Stimulated activated CD8-positive, alpha-beta memory T cell treated with anti-CD3 and anti-CD28 coated beads, Interleukin-7, amount 100 ng/mL, for 24 hours (primary cell): ENCODE measurements around the gene LARP4B.
"Not testable (repeated sequence)": the region's sequence is repeated elsewhere in the genome, so short reads cannot be mapped to it uniquely, and the experiment has no call there.

Experiments
- DNase-seq: peaks from one replicate; pipeline ENCODE4 v3.0.0-alpha.2; 2020; ENCODE audit warnings: low read depth

The LARP4B gene

DNA sequence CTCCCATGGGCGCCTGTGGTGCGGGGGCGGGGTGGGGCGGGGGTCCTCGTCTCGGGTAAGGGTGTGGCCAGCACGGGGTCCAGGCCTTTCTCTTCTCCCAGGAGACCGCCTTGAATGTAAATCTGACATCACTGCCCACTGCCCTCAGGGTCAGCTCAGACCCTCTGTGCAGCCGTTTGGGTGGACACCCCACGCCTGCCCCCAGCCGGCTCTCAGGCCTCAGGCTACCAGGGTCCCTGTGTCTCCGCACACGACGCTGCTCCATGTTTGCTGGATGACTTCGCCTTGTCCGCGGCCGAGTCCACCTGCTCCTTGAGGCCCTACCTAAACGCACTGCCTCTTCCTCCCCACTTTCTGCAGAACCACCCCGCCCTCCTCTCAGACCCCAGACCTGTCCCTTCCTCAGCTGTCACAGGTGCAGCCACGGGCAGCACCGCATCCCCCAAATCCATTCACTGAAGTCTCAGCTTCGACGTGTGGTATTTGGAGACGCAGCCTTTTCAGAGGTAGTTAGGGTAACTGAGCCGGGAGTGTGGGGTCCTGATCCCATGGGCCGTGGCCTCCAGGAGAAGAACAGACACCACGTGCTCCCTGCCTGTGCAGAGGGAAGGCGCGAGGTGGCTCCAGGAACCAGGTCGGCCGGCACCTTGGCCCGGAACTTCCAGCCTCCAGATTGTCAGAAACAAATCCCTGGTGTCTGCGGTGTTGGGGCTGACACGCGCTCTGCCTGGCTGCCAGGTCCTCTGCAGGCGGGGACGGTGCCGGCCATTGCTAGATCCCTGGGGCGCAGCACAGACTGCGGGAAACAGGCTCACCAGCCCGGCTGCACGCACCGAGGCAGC lies 144.7 kb downstream of the LARP4B start:
- DNase-seq: no peak

DNA sequence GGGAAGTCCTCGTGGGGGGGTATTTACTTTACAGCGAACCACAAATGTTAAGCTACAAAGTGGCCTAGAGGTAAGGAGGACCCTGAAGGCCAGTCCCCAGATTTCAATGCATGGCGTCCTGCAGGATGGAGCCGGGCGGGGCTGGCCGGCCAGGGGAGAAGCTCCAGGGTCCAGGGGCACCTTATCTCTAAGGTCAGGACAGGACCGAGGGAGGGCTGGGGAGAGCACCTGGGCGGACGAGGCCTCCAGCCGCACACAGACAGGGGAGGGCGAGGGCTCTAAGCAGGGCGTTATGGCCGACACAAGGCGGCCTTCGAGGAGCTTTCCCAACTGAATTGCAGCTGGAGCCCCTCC lies 145.7 kb downstream of the LARP4B start:
- no peak for DNase-seq

DNA sequence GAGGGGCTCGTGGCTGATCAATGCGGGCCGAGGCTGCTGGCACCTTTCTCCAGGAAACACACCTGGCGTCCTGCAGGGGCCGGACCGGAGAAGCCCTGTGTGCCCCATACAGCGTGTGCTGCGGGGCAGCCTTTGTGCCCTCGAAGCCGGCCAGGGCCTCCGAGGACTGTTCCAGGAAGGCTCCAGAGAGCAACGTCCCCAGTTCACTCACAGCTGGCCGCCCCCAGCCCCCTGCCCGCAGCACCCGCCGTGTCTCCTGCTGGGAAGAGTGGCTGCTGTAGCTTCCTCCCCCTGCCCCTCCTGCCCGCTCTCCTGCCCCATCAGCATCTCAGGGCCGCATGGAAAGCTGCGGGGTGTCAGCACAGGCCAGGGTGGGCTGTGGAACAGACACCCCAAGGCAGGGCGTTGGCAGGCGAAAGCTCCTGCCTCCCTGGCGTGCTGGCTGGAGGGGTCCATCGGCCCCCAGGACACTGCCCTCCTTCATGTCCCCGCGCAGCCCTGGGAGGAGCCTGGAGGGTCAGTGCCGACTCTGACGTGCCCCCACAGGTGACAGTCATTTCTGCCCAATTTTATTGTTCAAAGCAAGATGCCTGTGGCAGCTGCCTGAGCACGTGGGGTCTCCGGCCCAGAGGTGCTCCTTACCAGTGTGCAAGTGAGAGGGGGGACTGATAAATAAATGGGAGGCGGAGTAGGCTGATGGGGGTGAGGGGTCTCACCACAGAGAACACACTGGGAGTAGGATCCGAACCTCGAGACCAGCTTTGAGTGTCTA lies 146.2 kb downstream of the LARP4B start:
- DNase-seq: no peak

DNA sequence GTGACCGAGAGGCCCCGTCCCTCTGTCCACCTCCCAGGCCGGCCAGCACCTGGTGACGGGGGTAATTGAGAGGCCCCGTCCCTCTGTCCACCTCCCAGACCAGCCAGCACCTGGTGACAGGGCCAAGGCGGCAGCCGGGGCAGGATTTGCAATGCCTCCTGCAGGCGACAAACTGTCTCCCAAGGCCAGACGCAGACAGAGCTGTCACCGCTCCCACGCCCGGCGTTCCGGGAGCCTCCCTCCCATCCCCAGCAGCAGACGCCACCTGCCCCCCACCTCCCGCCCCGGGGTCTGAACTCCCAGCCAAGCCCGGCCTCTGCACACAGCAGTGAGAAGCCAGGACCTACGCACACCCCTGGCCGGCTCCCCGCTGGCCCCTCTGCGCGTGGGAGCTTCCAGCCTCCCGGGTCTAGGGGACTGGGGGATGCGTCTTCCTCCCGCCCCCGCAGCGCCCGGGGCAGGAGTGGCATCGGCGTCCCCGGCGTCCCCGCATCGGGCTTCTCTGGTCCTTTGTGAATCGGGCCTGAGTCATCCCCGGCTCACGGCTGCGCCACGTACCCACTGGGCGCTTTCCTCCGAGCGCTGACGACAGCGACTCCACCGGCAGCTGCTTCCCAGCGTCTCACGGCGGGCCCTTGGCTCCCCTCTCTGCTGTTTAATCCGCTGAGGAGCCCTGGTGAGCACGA lies 147.0 kb downstream of the LARP4B start:
- DNase-seq: peak; percentile 33

DNA sequence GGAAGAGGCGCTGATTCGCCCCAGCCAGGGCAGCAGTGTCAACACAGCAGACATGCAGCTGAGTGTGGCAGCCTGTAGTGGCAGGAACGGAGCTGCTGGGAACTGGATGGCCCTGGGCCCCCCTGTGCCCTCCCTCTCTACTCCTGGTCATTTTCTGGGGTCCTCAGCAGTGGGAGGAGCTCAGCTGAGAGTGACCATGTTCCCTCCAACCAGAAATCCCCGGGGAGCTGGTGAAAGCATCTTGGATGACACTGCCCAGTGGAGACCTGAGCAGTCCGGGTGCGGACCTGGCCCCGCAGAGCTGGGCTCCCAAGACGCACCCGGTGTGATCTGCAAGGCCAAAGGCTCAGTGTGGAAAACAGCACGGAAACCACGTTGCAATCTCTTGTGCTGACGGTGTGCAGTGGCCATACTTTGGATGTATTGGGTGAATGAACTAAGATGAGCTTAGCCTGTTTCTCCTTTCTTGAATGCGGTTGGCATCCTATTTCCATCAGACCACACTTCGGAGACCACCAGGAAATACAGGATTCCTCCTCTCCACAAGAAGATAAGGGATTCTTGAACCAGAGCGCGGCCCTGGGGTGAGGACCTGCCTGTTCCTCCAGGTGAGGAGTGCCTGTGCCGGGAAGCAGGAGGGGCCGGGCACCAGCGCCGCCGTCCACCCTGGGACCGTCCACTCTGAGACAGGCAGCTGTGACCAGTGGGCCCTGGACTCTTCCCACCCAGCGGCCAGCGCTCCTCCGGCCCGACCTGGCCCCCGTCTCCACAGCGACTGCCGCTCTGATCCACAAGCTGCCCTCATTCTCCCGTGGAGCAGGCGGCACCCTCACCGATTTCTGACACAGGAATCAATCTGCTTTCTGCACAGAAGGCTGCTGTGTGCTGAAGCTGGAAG lies 148.5 kb downstream of the LARP4B start:
- no peak for DNase-seq

DNA sequence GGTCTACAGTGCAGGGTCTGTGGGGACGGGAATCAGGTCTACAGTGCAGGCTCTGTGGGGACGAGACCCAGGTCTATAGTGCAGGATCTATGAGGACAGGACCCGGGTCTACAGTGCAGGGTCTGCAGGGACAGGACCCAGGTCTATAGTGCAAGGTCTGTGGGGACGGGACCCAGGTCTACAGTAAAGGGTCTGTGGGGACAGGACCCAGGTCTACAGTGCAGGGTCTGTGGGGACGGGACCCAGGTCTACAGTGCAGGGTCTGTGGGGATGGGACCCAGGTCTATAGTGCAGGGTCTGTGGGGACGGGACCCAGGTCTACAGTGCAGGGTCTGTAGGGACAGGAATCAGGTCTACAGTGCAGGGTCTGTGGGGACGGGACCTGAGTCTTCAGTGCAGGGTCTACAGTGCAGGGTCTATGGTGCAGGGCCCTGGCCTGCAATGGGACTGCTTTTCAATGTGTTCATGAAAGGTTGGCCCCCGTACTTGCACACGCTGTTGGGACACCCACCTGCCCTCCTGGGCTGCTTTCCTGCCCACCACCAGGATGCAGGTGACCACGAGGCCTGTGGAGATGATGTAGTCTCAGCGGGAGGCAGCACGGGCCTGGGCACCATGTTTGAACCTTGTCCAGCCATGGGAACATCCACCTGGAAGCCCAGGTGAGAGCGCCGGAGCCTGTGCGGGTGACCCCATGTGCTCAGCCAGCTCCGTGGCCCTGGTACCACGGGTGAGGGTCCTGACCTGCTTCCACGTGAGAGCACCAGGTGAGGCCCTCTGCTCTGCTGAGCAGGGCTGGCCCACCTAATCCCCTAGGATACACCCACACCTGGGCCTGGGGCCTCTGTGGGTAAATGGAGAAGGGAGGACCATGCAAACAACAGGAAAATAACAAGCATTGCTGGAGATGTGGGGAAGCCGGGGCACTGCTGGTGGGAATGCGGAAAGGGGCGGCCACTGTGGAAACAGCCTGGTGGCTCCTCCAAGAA lies 150.7 kb downstream of the LARP4B start:
- no peak for DNase-seq

DNA sequence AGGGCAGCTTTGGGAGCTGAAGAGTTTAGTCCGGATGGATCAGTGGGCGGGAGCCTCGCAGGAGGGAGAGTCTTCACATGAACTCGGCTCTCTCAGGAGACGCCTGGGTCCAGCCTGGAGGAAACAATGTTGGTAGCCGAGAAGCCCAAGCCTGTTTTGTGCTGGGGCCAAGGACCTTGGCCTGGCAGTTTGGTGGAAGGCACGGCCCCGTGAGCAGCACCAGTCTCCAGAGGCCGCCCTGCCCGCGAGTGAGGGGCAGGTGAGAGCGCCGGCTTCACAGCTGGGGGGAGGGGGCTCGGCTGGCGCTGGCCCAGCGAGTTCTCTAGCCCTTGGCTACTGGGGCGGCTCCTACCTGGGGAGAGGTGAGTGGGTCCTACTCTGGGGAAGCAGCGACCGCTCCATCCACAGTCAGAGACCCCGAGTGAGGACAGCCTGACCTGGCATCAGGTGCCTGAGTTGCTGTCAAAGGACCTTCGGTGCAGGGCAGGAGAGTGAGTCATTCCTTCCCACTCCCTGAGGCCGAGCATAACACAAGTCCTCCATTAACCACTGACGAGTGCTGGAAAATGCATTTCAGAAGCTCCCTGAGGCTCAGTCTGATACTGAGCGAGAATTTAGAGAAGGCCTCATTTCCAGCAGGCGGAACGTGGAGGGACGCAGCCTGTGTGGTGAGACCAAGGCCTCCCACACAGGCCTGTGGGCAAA lies 152.7 kb downstream of the LARP4B start:
- no peak for DNase-seq

DNA sequence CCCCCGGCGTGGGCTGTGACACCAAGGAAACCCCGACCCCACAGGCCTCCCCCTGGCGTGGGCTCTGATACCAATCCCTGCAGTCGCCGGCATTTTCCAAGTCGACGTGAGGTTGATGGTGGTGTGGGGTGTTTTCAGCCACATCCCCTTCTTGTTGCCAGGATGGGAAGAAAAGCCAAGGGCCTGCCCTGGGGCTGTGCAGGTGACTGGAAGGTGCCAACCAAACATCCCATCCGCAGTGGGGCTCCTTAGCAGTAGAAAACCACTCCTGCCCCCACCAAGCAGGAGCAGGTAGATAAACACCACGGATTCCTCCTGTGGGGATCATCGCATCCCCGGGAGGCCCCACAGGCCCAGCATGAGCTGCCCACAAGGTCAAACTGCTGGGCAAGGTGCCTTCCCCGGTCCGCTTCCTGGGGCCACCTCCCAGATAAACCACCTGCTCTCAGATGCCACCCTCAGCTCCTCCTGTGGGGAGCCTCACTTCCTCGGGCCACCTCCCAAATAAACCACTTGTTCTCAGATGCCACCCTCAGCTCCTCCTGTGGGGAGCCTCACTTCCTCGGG lies 153.5 kb downstream of the LARP4B start:
- no peak for DNase-seq

DNA sequence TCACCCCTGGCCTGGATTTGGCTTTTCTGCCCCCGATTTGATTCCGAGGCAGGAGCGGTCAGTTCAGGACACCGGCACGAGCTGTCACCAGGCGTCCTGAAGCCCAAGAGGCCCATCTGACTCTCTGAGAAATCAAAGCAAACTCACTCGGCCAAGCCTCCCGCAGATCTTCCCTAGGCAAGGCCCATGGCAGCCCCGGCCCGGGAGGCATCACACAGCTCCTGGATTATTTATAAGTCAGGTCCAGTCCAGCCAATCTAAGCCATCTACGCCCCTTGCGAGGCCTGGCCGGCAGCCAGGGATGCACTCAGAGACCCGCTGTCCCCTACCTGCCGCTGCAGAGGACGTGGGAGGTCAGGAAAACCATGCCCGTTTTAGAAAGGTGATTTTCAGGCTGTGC lies 154.7 kb downstream of the LARP4B start:
- no peak for DNase-seq

DNA sequence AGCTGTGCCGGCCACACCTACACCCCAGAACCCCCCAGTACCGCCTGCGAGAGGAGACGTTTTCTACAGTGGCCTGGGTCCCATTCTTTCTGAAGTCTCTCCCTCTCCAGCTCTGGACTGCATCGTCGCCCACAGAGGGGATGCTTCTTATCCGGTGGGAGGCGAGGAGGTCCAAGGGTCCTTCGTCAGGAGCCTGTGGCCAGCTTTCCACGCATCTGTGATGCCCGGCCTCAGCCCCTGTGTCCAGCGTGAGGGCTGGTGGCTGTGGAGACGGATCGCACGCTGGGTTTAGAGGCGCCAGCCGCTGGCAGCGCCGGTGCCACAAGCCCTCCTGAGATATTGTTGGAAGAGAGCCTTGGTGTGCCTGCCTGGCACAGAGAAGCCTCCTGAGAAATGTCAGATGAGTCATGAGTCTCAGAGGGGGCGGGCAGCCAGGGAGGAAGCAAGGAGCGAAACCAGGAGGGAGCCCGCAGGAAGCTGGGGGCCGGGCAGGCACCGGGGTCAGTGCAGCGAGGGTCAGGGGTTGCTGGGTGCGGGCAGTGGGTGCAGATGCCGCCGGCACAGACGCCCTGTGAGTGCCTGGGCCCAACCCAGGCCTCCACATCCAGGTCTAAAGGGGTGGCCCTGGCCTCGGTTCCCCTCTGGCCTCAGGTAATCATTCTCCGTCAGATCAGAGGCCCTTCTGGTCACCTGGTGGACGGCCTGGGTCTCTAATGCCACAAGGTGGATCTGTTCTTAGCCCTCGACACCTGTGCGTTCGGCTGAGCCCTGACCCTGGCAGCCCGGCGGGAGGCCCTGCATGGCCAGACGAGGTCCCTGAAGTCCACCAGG lies 156.0 kb downstream of the LARP4B start:
- no peak for DNase-seq

DNA sequence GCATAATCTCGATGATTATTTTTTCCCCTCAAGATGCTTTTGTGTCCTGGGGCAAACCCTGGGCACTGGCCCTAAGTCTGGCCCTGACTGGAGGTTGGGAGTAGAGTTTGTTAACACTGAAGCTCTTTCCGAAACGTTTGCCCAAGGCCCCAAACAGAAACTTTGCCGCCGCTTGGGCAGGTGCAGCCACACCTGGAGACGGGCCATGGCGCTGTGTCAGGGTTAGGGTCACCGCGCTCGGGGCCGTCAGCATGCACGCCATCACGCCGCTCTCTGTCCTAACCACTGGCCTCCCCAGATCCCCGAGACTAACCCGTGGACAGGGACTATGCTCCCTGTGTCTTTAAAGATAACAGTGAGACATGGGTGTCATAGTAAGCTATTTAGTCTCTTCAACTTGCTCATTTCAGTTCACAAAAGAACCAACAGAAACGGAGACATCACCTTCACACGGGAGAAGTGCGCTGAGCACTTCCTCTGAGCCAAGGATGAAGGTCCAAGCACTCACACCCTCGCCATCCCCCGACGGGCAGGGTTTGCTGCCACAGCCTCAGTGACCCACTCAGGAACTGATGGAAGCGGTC lies 156.8 kb downstream of the LARP4B start:
- no peak for DNase-seq

DNA sequence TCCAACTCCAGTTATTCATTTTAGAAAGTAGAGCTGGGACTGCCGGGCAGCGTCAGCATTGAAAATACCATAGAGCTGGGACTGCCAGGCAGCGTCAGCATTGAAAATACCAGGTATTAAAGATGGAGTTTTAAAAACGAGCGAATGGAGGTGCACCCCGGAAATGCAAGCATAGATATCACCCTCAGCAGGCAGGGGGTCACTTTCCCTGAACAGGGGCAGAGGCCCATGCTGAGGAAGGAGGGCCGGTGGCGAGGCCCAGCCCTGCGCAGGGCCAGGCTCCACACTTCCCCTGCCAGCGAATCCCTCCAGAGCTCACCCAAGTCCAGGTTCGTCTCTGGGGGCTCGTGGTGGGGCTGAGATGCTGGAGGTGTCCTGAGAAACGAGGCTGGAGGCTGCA lies 157.3 kb downstream of the LARP4B start:
- no peak for DNase-seq

DNA sequence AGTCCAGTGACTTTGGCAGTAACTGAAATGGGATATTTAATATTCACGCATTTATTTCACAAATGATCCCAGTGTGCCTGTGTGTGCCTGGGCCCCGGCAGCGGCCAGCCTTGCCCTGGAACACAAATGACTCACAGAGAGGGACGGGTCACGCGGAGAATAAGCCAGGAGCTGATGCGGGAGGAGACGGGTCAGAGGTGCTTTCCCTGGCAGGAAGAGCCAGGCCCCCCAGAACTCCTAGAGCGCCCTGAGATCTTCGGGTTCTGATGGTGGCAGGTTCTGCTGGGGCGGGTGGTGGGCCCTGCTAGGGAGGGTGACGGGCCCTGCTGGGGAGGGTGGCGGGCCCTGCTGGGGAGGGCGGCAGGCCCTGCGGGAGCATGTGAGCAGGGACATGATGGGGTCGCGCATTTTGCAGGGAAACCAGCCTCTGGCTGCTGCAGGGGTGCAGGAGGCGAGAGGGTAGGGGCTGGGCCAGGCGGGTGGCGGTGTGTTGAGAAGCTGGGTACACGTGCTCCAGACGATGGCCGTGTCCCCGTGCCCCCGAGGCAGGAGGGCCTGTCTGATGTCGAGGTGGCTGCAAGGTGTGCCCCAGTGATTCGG lies 157.8 kb downstream of the LARP4B start:
- no peak for DNase-seq

DNA sequence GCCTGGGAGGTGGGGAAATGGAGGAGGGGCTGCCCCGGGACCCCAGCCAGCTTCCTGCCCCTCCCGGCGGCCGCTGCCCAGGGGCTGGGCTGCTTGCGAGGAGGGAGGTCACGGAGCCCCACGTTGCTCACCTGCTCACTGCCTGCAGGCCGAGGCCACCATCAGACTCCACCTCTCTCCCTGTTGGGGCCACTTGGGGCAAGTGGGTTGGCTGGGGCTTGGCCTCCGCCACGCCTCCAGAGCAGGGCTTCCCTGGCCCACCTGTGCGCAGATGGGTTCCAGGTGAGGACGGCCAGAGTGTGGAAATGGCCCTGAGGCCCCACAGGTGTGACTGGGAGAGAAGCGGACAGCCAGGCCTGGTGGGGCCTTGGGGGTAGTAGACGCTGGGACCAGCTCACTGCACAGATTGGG lies 159.3 kb downstream of the LARP4B start:
- no peak for DNase-seq

DNA sequence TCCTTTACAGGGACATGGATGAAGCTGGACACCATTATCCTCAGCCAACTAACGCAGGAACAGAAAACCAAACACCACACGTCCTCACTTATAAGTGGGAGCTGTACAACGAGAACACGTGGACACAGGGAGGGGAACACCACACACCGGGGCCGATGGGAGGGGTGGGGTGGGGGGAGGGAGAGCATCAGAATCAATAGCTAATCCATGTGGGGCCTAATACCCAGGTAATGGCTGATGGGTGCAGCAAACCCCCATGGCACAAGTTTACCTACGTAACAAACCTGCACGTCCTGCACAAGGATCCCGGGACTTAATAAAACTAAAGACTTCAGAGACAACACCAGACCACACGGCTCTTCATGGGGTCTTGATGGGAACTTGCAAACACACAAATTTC lies 159.9 kb downstream of the LARP4B start:
- no peak for DNase-seq

DNA sequence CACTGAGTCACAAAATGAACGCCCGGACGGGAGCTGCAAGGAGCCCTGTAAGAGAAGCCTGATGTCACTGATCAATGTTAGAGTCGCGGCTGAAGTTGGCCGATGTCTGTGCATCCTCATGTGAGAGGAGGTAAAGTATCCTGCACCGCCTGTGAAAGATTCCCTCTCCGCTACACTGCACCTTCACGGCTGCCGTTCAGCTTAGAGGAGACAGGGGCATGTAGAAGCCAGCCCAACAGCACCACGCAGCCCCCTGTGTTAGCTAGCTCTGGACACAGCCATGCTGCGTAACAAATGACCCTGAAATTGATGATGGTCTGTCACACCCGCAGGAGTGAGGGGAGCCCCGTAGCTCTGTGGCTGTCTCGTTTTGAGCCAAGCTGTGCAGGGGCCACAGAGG lies 160.5 kb downstream of the LARP4B start:
- no peak for DNase-seq

DNA sequence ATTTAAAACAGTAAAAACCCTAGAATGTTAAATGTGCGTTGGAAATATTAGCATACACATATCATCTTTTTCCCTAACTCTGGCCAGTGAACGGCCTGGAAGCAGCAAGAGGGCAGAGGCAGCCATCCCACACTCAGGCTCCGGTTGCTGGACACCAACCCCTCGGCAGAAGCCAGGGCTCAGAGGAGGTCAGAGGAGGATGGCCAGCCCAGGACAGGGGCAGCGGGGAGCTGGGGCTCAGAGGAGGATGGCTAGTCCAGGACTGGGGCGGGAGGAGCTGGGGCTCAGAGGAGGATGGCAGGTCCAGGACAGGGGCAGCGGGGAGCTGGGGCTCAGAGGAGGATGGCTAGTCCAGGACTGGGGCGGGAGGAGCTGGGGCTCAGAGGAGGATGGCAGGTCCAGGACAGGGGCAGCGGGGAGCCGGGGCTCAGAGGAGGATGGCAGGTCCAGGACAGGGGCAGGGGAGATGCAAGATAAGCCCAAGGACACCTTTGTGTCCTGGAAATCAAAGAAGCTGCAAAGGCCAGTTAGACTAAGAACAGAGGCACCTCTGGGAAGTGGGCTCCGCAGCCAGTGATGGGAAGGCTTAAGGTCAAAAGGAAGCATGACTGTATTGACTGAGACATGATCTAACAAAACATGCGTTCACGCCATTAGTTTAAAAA lies 161.3 kb downstream of the LARP4B start:
- DNase-seq: not testable (repeated sequence)
